H1 (cell line): ENCODE measurements around the gene DPM2. TPM values are rescaled to one million over a fixed set of nuclear protein-coding genes. Genes with fewer than 3 reads are reported as not detected.

Source experiments
- CTCF ChIA-PET: fragments of 300-600 bp; sonication (Branson Sonifier 250); formaldehyde crosslinking; loops from one replicate; lab custom pipeline; 2021; ENCODE audit not compliant: partially characterized antibody; lab: Charles Lee
- POLR2A ChIA-PET: fragments of 300-600 bp; sonication (Branson Sonifier 250); formaldehyde crosslinking; loops from one replicate; lab custom pipeline; 2021; ENCODE audit warnings: inconsistent platforms; ENCODE audit not compliant: partially characterized antibody; lab: Charles Lee
- DNase-seq, 2 experiments: peaks; one replicate each; pipeline versions ENCODE4 v3.0.0 to v3.0.0-alpha.2; 2010 to 2022; ENCODE audit warnings: low spot score in 2 of 2, low read depth in 1 of 2, mixed read lengths in 1 of 2
- FAIRE-seq: peaks from 2 replicates; lab custom pipeline; 2011; peaks lifted over from hg19 to GRCh38; lab: Jason Lieb, UNC
- H2AFZ ChIP-seq: 2 replicates; pipeline ENCODE4 v1.8.1; 2012; ENCODE audit warnings: low read length, inconsistent platforms
- H2AK5ac ChIP-seq: 2 replicates; pipeline ENCODE4 v1.6.1; 2013; ENCODE audit warnings: low read depth, low read length
- H2BK120ac ChIP-seq: replicated peaks from 2 replicates; pipeline ENCODE3; 2013; ENCODE audit warnings: low read depth, low read length, inconsistent platforms
- H2BK12ac ChIP-seq: 2 replicates; pipeline ENCODE4 v1.6.1; 2013; ENCODE audit warnings: low read depth, low read length
- H2BK15ac ChIP-seq: 2 replicates; pipeline ENCODE4 v1.6.1; 2013; ENCODE audit warnings: low read length
- H2BK20ac ChIP-seq: 2 replicates; pipeline ENCODE4 v1.6.1; 2013; ENCODE audit warnings: low read length
- H2BK5ac ChIP-seq: 2 replicates; pipeline ENCODE4 v1.6.1; 2013; ENCODE audit warnings: low read depth, low read length
- H3K14ac ChIP-seq: 2 replicates; pipeline ENCODE4 v1.6.1; 2013; ENCODE audit warnings: inconsistent platforms; ENCODE audit not compliant: insufficient read length
- H3K18ac ChIP-seq: 2 replicates; pipeline ENCODE4 v1.6.1; 2013; ENCODE audit warnings: low read length; ENCODE audit errors: extremely low read depth
- H3K23ac ChIP-seq: 2 replicates; pipeline ENCODE4 v1.6.1; 2013; ENCODE audit warnings: inconsistent platforms; ENCODE audit not compliant: insufficient read length
- H3K23me2 ChIP-seq: 2 replicates; pipeline ENCODE4 v1.6.1; 2013; ENCODE audit warnings: low read depth, low read length
- H3K27ac ChIP-seq: 2 replicates; pipeline ENCODE4 v1.6.1; 2011; ENCODE audit warnings: low read depth, low read length, inconsistent platforms
- H3K27me3 ChIP-seq, 4 experiments: replicated peaks in 1 of 4; 1 replicate in 1 of 4; 2 replicates in 3 of 4; pipeline versions ENCODE4 v1.6.1 to v1.8.1; 2011 to 2013; ENCODE audit warnings: low read length in 3 of 4, mild to moderate bottlenecking in 3 of 4, inconsistent platforms in 2 of 4, mixed read lengths in 2 of 4, moderate library complexity in 1 of 4; ENCODE audit not compliant: control insufficient read depth in 3 of 4, insufficient read depth in 3 of 4; ENCODE audit errors: extremely low read depth in 1 of 4
- H3K36me3 ChIP-seq, 4 experiments: 2 replicates each; pipeline versions ENCODE4 v1.6.1 to v1.8.1; 2011 to 2013; ENCODE audit warnings: mild to moderate bottlenecking in 4 of 4, low read length in 3 of 4, moderate library complexity in 2 of 4, control low read depth in 1 of 4, inconsistent platforms in 1 of 4; ENCODE audit not compliant: insufficient read depth in 4 of 4, control insufficient read depth in 2 of 4
- H3K4ac ChIP-seq: replicated peaks from 2 replicates; pipeline ENCODE3; 2013; ENCODE audit warnings: low read length, low read depth, mixed read lengths, inconsistent platforms; ENCODE audit not compliant: insufficient read length
- H3K4me1 ChIP-seq, 4 experiments: replicated peaks in 1 of 4; 1 replicate in 1 of 4; 2 replicates in 3 of 4; pipeline versions ENCODE4 v1.6.1 to v1.8.1; 2011 to 2013; ENCODE audit warnings: low read length in 3 of 4, inconsistent platforms in 2 of 4, mixed read lengths in 1 of 4; ENCODE audit not compliant: insufficient read depth in 4 of 4, control insufficient read depth in 3 of 4
- H3K4me2 ChIP-seq, 2 experiments: 2 replicates each; pipeline versions ENCODE4 v1.6.1 to v1.8.1; 2011 to 2013; ENCODE audit warnings: low read depth in 2 of 2, low read length in 2 of 2, control low read depth in 1 of 2, inconsistent platforms in 1 of 2, mild to moderate bottlenecking in 1 of 2; ENCODE audit not compliant: insufficient read depth in 1 of 2
- H3K4me3 ChIP-seq, 4 experiments: fragments of 200-600, 300-600 bp in 1 of 4; sonication (generic), shearing (Covaris generic), sonication (Bioruptor Twin) in 1 of 4; 2 replicates each; pipeline versions ENCODE4 v1.5.1 to v1.8.1; 2011 to 2016; ENCODE audit warnings: low read length in 4 of 4, low read depth in 3 of 4, control low read depth in 2 of 4, inconsistent platforms in 2 of 4, mild to moderate bottlenecking in 2 of 4, mixed read lengths in 1 of 4, moderate library complexity in 1 of 4; ENCODE audit not compliant: insufficient read depth in 2 of 4; ENCODE audit errors: extremely low read depth in 1 of 4
- H3K56ac ChIP-seq: replicated peaks from 2 replicates; pipeline ENCODE3; 2013; ENCODE audit warnings: low read depth, mild to moderate bottlenecking, mixed read lengths, low read length, inconsistent platforms; ENCODE audit not compliant: insufficient read length
- H3K79me1 ChIP-seq: 2 replicates; pipeline ENCODE4 v1.6.1; 2013; ENCODE audit warnings: low read depth, low read length, control low read depth
- H3K79me2 ChIP-seq, 2 experiments: 2 replicates each; pipeline versions ENCODE4 v1.6.1 to v1.8.1; 2012 to 2013; ENCODE audit warnings: low read length in 2 of 2, mild to moderate bottlenecking in 2 of 2, inconsistent platforms in 1 of 2; ENCODE audit not compliant: insufficient read depth in 2 of 2, control insufficient read depth in 1 of 2
- H3K9ac ChIP-seq, 4 experiments: replicated peaks in 1 of 4; 1 replicate in 1 of 4; 2 replicates in 3 of 4; pipeline versions ENCODE4 v1.6.1 to v1.8.1; 2011 to 2013; ENCODE audit warnings: low read depth in 3 of 4, low read length in 3 of 4, control low read depth in 2 of 4, mild to moderate bottlenecking in 2 of 4, moderate library complexity in 2 of 4, inconsistent platforms in 1 of 4; ENCODE audit errors: extremely low read depth in 1 of 4
- H3K9me3 ChIP-seq, 2 experiments: 2 replicates each; pipeline versions ENCODE4 v1.6.1 to v1.8.1; 2012 to 2013; ENCODE audit warnings: mild to moderate bottlenecking in 2 of 2, moderate library complexity in 2 of 2, control low read depth in 1 of 2, inconsistent platforms in 1 of 2, low read depth in 1 of 2, low read length in 1 of 2, mixed read lengths in 1 of 2; ENCODE audit not compliant: insufficient read depth in 2 of 2
- H4K20me1 ChIP-seq, 2 experiments: replicated peaks in 1 of 2; 2 replicates each; pipeline versions ENCODE3 to v1.8.1; 2011 to 2013; ENCODE audit warnings: inconsistent platforms in 2 of 2, low read length in 2 of 2, mild to moderate bottlenecking in 1 of 2; ENCODE audit not compliant: insufficient read depth in 2 of 2, control insufficient read depth in 1 of 2
- H4K5ac ChIP-seq: 2 replicates; pipeline ENCODE4 v1.6.1; 2013; ENCODE audit warnings: low read length, low read depth, mixed read lengths, inconsistent platforms; ENCODE audit not compliant: insufficient read length
- H4K8ac ChIP-seq: 2 replicates; pipeline ENCODE4 v1.8.0; 2013; ENCODE audit warnings: mild to moderate bottlenecking, moderate library complexity, low read length, inconsistent platforms; ENCODE audit not compliant: insufficient read depth; ENCODE audit errors: extremely low read depth
- H4K91ac ChIP-seq: replicated peaks from 2 replicates; pipeline ENCODE3; 2013; ENCODE audit warnings: low read length, mixed read lengths, inconsistent platforms; ENCODE audit not compliant: insufficient read length
- CTBP2 ChIP-seq: IDR thresholded peaks from 2 replicates; pipeline ENCODE4 v1.7.0; 2011; ENCODE audit warnings: borderline replicate concordance, mild to moderate bottlenecking, moderate library complexity, mixed read lengths, low read length; ENCODE audit not compliant: insufficient read depth, insufficient read length
- MAFK ChIP-seq: IDR thresholded peaks from 2 replicates; pipeline ENCODE4 v1.6.1; 2012; ENCODE audit warnings: low read depth, mild to moderate bottlenecking, improper control_type of control experiment, low read length
- SAP30 ChIP-seq: fragments of 300-600 bp; sonication (generic); IDR thresholded peaks from 2 replicates; pipeline ENCODE4 v1.7.1; 2012; ENCODE audit warnings: low read length, moderate library complexity, mild to moderate bottlenecking, inconsistent platforms; ENCODE audit not compliant: insufficient read depth, insufficient replicate concordance
- SIRT6 ChIP-seq: IDR thresholded peaks from one replicate; pipeline ENCODE4 v1.7.1; 2012; ENCODE audit warnings: low read length, inconsistent platforms
- SP1 ChIP-seq: IDR thresholded peaks from 2 replicates; pipeline ENCODE4 v1.6.1; 2011; ENCODE audit warnings: low read depth, low read length
- SRF ChIP-seq: IDR thresholded peaks from 2 replicates; pipeline ENCODE4 v1.6.1; 2011; ENCODE audit warnings: mild to moderate bottlenecking, low read depth, low read length, moderate library complexity
- TEAD4 ChIP-seq: IDR thresholded peaks from 2 replicates; pipeline ENCODE4 v1.6.1; 2012; ENCODE audit warnings: low read depth, low read length, inconsistent platforms, mixed read lengths
- YY1 ChIP-seq: IDR thresholded peaks from 2 replicates; pipeline ENCODE4 v1.6.1; 2011; ENCODE audit warnings: low read depth, mild to moderate bottlenecking, low read length
- WGBS, 2 experiments: shearing (Covaris generic) in 1 of 2; methylation state at CpG; one replicate each; pipeline versions ENCODE4 v1.1.6 to v1.1.7; 2013 to 2015; ENCODE audit warnings: low lambda C conversion rate in 2 of 2, mixed read lengths in 2 of 2, inconsistent platforms in 1 of 2, low coverage in 1 of 2, missing lambda C conversion rate in 1 of 2; ENCODE audit not compliant: insufficient replicate concordance in 2 of 2, insufficient coverage in 1 of 2, insufficient read length in 1 of 2; ENCODE audit errors: extremely low coverage in 1 of 2, missing lambda C conversion rate in 1 of 2; 5-methylcytosine and 5-hydroxymethylcytosine counted together
- polyA plus RNA-seq, 7 experiments: library from polyadenylated mRNA; depleted of rRNA in 3 of 7; stranded (reverse) in 5 of 7; unstranded in 2 of 7; fragments of >200 nt in 5 of 7; fragments of 200-250 nt in 2 of 7; gene quantifications; 1 replicate in 5 of 7; 2 replicates in 1 of 7; 4 replicates in 1 of 7; pipeline versions ENCODE4 v1.2.1 to v1.2.3, GENCODE V29; 2011 to 2013; ENCODE audit warnings: missing spikeins in 2 of 7, mixed read lengths in 2 of 7
- total RNA-seq: library from RNA; stranded (reverse); fragmentation: NEBNext Ultra II Directional; extraction: Animal tissue kit (Norgen Biotek cat#: 25700); gene quantifications from 2 replicates; pipeline ENCODE4 v1.2.1, GENCODE V29; 2021

The DPM2 gene
- total and polyA plus RNA-seq, 2 of the 8 experiments (the other 6 are each of a cell fraction or from before 2014, with no cell fraction given), result 45.4 to 95.4 TPM

DNA sequence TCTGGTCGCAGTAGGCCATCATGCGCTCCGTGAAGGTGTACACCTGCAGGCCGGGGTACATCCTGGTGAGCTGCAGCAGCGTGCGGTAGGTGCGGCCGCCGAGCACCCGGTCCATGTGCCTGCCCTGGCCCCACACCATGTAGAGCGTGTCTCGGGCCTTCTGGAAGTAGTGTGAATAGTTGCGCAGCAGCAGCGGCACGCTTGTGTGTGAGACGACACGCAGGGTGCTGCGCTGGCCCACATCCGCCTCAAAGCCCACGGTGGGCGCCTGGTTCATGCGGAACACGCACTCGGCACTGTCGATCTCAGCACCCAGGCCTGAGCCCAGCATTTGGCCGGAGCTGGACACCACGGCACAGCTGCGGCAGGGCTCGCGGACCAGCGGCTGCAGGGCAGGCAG, 25.4 kb downstream of the DPM2 start:
- H2BK12ac ChIP-seq, result no peak overlapping the region
- H2AK5ac ChIP-seq, result no peak overlapping the region
- peaks cover 0 to 9% (median 8%) of the 10 kb centered on the region in 4 experiments; a peak in 5 of 7 replicates for H3K27me3 ChIP-seq
- H3K4me3 ChIP-seq, result no peak overlapping the region
- no peak overlapping the region for H2BK15ac ChIP-seq
- peaks cover 5% of the 10 kb centered on the region for H3K23me2 ChIP-seq
- H3K18ac ChIP-seq, result no peak overlapping the region
- no peak overlapping the region for H4K5ac ChIP-seq
- no peak overlapping the region for H3K56ac ChIP-seq
- DNase-seq, result no peak
- H4K20me1 ChIP-seq, result no peaks in the 10 kb centered on the region
- no peak overlapping the region for H3K23ac ChIP-seq
- H3K14ac ChIP-seq, result no peak overlapping the region
- no peak overlapping the region for H3K4ac ChIP-seq
- H3K4me2 ChIP-seq, result no peak overlapping the region
- ChIA-PET CTCF (interaction anchor here (1.0 to 1.7 kb wide), 5 partner anchors 9 to 169 kb away, joined by 3 to 6 read pairs (median 4); no protein-coding TSS in a partner anchor), POLR2A (interaction anchor here (1.0 to 1.1 kb wide), 2 partner anchors 9 to 23 kb away, joined by 3 to 5 read pairs; no protein-coding TSS in a partner anchor)
- no peaks in the 10 kb centered on the region for H3K79me2 ChIP-seq
- H4K91ac ChIP-seq, result no peak overlapping the region
- H3K9ac ChIP-seq, result no peak overlapping the region
- no peak overlapping the region for H2BK120ac ChIP-seq
- H2AFZ ChIP-seq, result no peak overlapping the region
- no peak overlapping the region for H2BK20ac ChIP-seq
- TF ChIP-seq SIRT6, result no peak
- no peak for TF ChIP-seq MAFK
- no peak for TF ChIP-seq SRF
- TF ChIP-seq SAP30, result no peak
- no peak for TF ChIP-seq SP1
- TF ChIP-seq TEAD4, result no peak
- TF ChIP-seq CTBP2, result no peak
- no peak for TF ChIP-seq YY1
- TF ChIP-seq, all 59 proteins: peak for 0
- Histone ChIP-seq H3K79me1 (no peaks in the 10 kb centered on the region), H4K8ac (no peak overlapping the region), H3K27ac (no peak overlapping the region), H3K9me3 (no peaks in the 10 kb centered on the region), H3K36me3 (peaks cover 0 to 6% (median 0%) of the 10 kb centered on the region in 4 experiments; a peak in 1 of 8 replicates), H3K4me1 (peaks cover 2 to 8% (median 7%) of the 10 kb centered on the region in 4 experiments), H2BK5ac (no peak overlapping the region)
- WGBS, 2 experiments, result 95% methylated on average over 30 of the region's 31 CpGs; no CpG with 5 or more reads in 1 of the 2 experiments
- FAIRE-seq, result no peak
